HCT116 (cell line): ENCODE measurements around the gene SUPT3H. TPM values are rescaled to one million over a fixed set of nuclear protein-coding genes. Genes with fewer than 3 reads are reported as not detected.

Source experiments
- ATAC-seq: fragments of 200-7000 bp; cut with Tn5 transposase; 2 replicates; pipeline ENCODE4 v1.9.1; 2020; ENCODE audit warnings: mild to moderate bottlenecking, moderate library complexity
- BruUV-seq: library from RNA; stranded (reverse); fragments of 400-500 nt; replicated peaks from 2 replicates; lab custom pipeline; 2021; lab: Mats Ljungman, UMichigan
- CTCF ChIA-PET: fragments of 300-600 bp; sonication (Branson Sonifier 250); formaldehyde crosslinking; loops from one replicate; lab custom pipeline; 2021; ENCODE audit warnings: antibody characterized with exemption; lab: Charles Lee
- POLR2A ChIA-PET: fragments of 300-600, 350-600 bp; sonication (Branson Sonifier 250); formaldehyde crosslinking; loops from one replicate; lab custom pipeline; 2021; ENCODE audit warnings: antibody characterized with exemption; lab: Charles Lee
- RAD21 ChIA-PET, 2 experiments: fragments of 300-600 bp; sonication (Branson Sonifier 250); formaldehyde crosslinking; loops; one replicate each; lab custom pipeline; 2023; ENCODE audit warnings: low total read pairs in 2 of 2; ENCODE audit not compliant: uncharacterized antibody in 2 of 2, unreplicated experiment in 2 of 2, low non-redundant PET in 1 of 2; lab: Charles Lee
- DNase-seq: peaks from one replicate; pipeline ENCODE4 v3.0.0-alpha.2; 2010; ENCODE audit warnings: low read depth, low spot score
- H2AFZ ChIP-seq: fragments of 200-600 bp; shearing (Covaris generic), sonication (generic); 2 replicates; pipeline ENCODE4 v1.6.1; 2017; ENCODE audit warnings: low read depth, mixed run types, mixed read lengths, antibody characterized with exemption, low read length; ENCODE audit not compliant: poor library complexity, severe bottlenecking
- H3K27ac ChIP-seq: 2 replicates; pipeline ENCODE4 v1.5.1; 2012; ENCODE audit warnings: low read depth, low read length
- H3K27me3 ChIP-seq: fragments of 200-600 bp; sonication (generic); 2 replicates; pipeline ENCODE4 v1.6.1; 2016; ENCODE audit warnings: mixed run types, low read length, mixed read lengths; ENCODE audit not compliant: insufficient read depth
- H3K36me3 ChIP-seq, 2 experiments: fragments of 200-500 bp in 1 of 2; fragments of 200-600 bp in 1 of 2; sonication (Bioruptor generic) in 1 of 2; sonication (generic) in 1 of 2; 2 replicates each; pipeline versions ENCODE4 v1.5.1 to v1.6.1; 2014 to 2016; ENCODE audit warnings: low read length in 2 of 2, inconsistent platforms in 1 of 2, mixed read lengths in 1 of 2, mixed run types in 1 of 2; ENCODE audit not compliant: insufficient read depth in 2 of 2, control insufficient read depth in 1 of 2
- H3K4me1 ChIP-seq, 2 experiments: fragments of 200-600 bp in 1 of 2; sonication (generic) in 1 of 2; 2 replicates each; pipeline versions ENCODE4 v1.5.1 to v1.6.1; 2012 to 2017; ENCODE audit warnings: low read length in 2 of 2, inconsistent platforms in 1 of 2, mild to moderate bottlenecking in 1 of 2, mixed read lengths in 1 of 2, mixed run types in 1 of 2, moderate library complexity in 1 of 2; ENCODE audit not compliant: insufficient read depth in 2 of 2, control insufficient read depth in 1 of 2
- H3K4me2 ChIP-seq: fragments of 200-600 bp; sonication (generic); 2 replicates; pipeline ENCODE4 v1.6.1; 2017; ENCODE audit warnings: mixed run types, low read length, mixed read lengths
- H3K4me3 ChIP-seq, 2 experiments: fragments of 200-600 bp in 1 of 2; sonication (generic) in 1 of 2; replicated peaks in 1 of 2; 2 replicates each; pipeline ENCODE4 v1.5.1; 2011 to 2016; ENCODE audit warnings: low read length in 2 of 2, control low read depth in 1 of 2, low read depth in 1 of 2, mild to moderate bottlenecking in 1 of 2, mixed read lengths in 1 of 2, mixed run types in 1 of 2
- H3K79me2 ChIP-seq: fragments of 200-600 bp; sonication (generic); 2 replicates; pipeline ENCODE4 v1.6.1; 2017; ENCODE audit warnings: mild to moderate bottlenecking, mixed run types, low read length, moderate library complexity, mixed read lengths; ENCODE audit not compliant: insufficient read depth
- H3K9ac ChIP-seq: fragments of 200-600 bp; sonication (generic); 2 replicates; pipeline ENCODE4 v1.6.1; 2016; ENCODE audit warnings: low read length, mixed read lengths
- H3K9me2 ChIP-seq: fragments of 200-600 bp; sonication (generic), shearing (Covaris generic); 2 replicates; pipeline ENCODE4 v1.6.1; 2017; ENCODE audit warnings: mixed run types, mild to moderate bottlenecking, moderate library complexity; ENCODE audit not compliant: insufficient read depth
- H3K9me3 ChIP-seq, 2 experiments: fragments of 200-500 bp in 1 of 2; fragments of 200-600 bp in 1 of 2; sonication (Bioruptor generic) in 1 of 2; sonication (generic) in 1 of 2; 2 replicates each; pipeline ENCODE4 v1.6.1; 2014 to 2017; ENCODE audit warnings: low read length in 2 of 2, mixed read lengths in 2 of 2, inconsistent platforms in 1 of 2, low read depth in 1 of 2, mild to moderate bottlenecking in 1 of 2, mixed run types in 1 of 2, moderate library complexity in 1 of 2; ENCODE audit not compliant: control insufficient read depth in 1 of 2, insufficient read depth in 1 of 2
- H4K20me1 ChIP-seq: fragments of 200-600 bp; sonication (generic), shearing (Covaris generic); 2 replicates; pipeline ENCODE4 v1.6.1; 2017; ENCODE audit warnings: mixed run types, mild to moderate bottlenecking, moderate library complexity; ENCODE audit not compliant: insufficient read depth
- ATF3 ChIP-seq: IDR thresholded peaks from 2 replicates; pipeline ENCODE4 v1.6.1; 2012
- CBX3 ChIP-seq: IDR thresholded peaks from 2 replicates; pipeline ENCODE4 v1.6.1; 2012; ENCODE audit warnings: low read depth
- CEBPB ChIP-seq: IDR thresholded peaks from 2 replicates; pipeline ENCODE4 v1.6.1; 2012; ENCODE audit warnings: low read depth
- CTCF ChIP-seq, 3 experiments: fragments of 200-600 bp in 1 of 3; sonication (generic) in 1 of 3; IDR thresholded peaks in 2 of 3; conservative IDR thresholded peaks in 1 of 3; 2 replicates each; pipeline ENCODE4 v1.5.1; 2012 to 2017; ENCODE audit warnings: low read depth in 2 of 3, low read length in 2 of 3, antibody characterized with exemption in 1 of 3, borderline replicate concordance in 1 of 3, control low read depth in 1 of 3, mild to moderate bottlenecking in 1 of 3, mixed read lengths in 1 of 3, mixed run types in 1 of 3, moderate library complexity in 1 of 3; ENCODE audit not compliant: insufficient read depth in 1 of 3
- EGR1 ChIP-seq: IDR thresholded peaks from 2 replicates; pipeline ENCODE4 v1.6.1; 2012; ENCODE audit warnings: low read depth
- ELF1 ChIP-seq: IDR thresholded peaks from 2 replicates; pipeline ENCODE4 v1.6.1; 2012; ENCODE audit warnings: low read depth, borderline replicate concordance
- EZH2 ChIP-seq: fragments of 200-600 bp; sonication (generic); IDR thresholded peaks from 2 replicates; pipeline ENCODE4 v1.6.1; 2017; ENCODE audit warnings: antibody characterized with exemption, mixed run types
- FOSL1 ChIP-seq: IDR thresholded peaks from 2 replicates; pipeline ENCODE4 v1.6.1; 2012; ENCODE audit warnings: low read depth
- JUND ChIP-seq: IDR thresholded peaks from 2 replicates; pipeline ENCODE4 v1.6.1; 2012
- POLR2A ChIP-seq: IDR thresholded peaks from 2 replicates; pipeline ENCODE4 v1.7.0; 2011; ENCODE audit warnings: borderline replicate concordance; ENCODE audit not compliant: insufficient read depth, insufficient read length; ENCODE audit errors: extremely low read depth
- SIN3A ChIP-seq: IDR thresholded peaks from 2 replicates; pipeline ENCODE4 v1.6.1; 2012; ENCODE audit warnings: low read depth
- SP1 ChIP-seq: IDR thresholded peaks from 2 replicates; pipeline ENCODE4 v1.6.1; 2012; ENCODE audit warnings: low read depth
- SRF ChIP-seq: IDR thresholded peaks from 2 replicates; pipeline ENCODE4 v1.6.1; 2012; ENCODE audit warnings: low read depth
- TCF7L2 ChIP-seq: IDR thresholded peaks from 2 replicates; pipeline ENCODE4 v1.7.0; 2011; ENCODE audit warnings: borderline replicate concordance, inconsistent platforms; ENCODE audit not compliant: insufficient read depth, insufficient read length; ENCODE audit errors: extremely low read depth
- YY1 ChIP-seq: IDR thresholded peaks from 2 replicates; pipeline ENCODE4 v1.6.1; 2011; ENCODE audit warnings: low read length, low read depth, moderate library complexity, mild to moderate bottlenecking; ENCODE audit not compliant: insufficient replicate concordance; ENCODE audit errors: extremely low read depth
- ZFX ChIP-seq: fragments of 450-650 bp; IDR thresholded peaks from 2 replicates; pipeline ENCODE4 v1.6.1; 2017
- ZNF274 ChIP-seq: fragments of 200-500 bp; sonication (Bioruptor generic); IDR thresholded peaks from 2 replicates; pipeline ENCODE4 v1.6.1; 2014; ENCODE audit warnings: mild to moderate bottlenecking, low read depth, low read length, inconsistent platforms
- intact Hi-C: fragments of 100-400 bp; cut with micrococcal nuclease; formaldehyde crosslinking; loops from 2 replicates; pipeline ENCODE4 v1.10.0; 2022
- total RNA-seq: library from RNA; stranded (reverse); gene quantifications from one replicate; pipeline ENCODE4 v1.2.1, GENCODE V29; 2021; ENCODE audit not compliant: unreplicated experiment

The SUPT3H gene
- total RNA-seq, 1 experiment from 2014 or later = 7.4 TPM

GRCh38 chr6:44851176-44851575 lies 526.6 kb downstream of the SUPT3H start:
- RAD21 ChIA-PET = no interaction called here
- Histone ChIP-seq H3K9ac (no peak overlapping the region), H2AFZ (no peak overlapping the region), H4K20me1 (no peaks in the 10 kb centered on the region), H3K4me2 (no peak overlapping the region), H3K27me3 (no peaks in the 10 kb centered on the region), H3K4me3 (no peak overlapping the region), H3K9me3 (no peaks in the 10 kb centered on the region), H3K79me2 (no peaks in the 10 kb centered on the region), H3K4me1 (no peaks in the 10 kb centered on the region), H3K27ac (no peak overlapping the region), H3K36me3 (no peaks in the 10 kb centered on the region), H3K9me2 (no peaks in the 10 kb centered on the region)
- no TSS peak for BruUV-seq
- TF ChIP-seq POLR2A (no peak), ELF1 (no peak), CEBPB (no peak), JUND (no peak), SP1 (no peak), EGR1 (no peak), ZFX (no peak), EZH2 (no peak), SRF (no peak), FOSL1 (no peak), CBX3 (no peak), YY1 (no peak)
- intact Hi-C loops = no loop called here
- POLR2A ChIA-PET = no interaction called here
- CTCF ChIA-PET = no interaction called here
- DNase-seq (no peak), ATAC-seq (no peak)

- H3K9ac ChIP-seq = no peak overlapping the region
- no peak overlapping the region for H3K27ac ChIP-seq
- H3K4me1 ChIP-seq = no peaks in the 10 kb centered on the region
- H3K9me2 ChIP-seq = no peaks in the 10 kb centered on the region
- no TSS peak for BruUV-seq
- ATAC-seq (no peak), DNase-seq (no peak)
- H3K9me3 ChIP-seq = no peaks in the 10 kb centered on the region
- CTCF ChIA-PET = no interaction called here
- H3K4me3 ChIP-seq = no peak overlapping the region
- POLR2A ChIA-PET = no interaction called here
- H3K27me3 ChIP-seq = no peaks in the 10 kb centered on the region
- no peaks in the 10 kb centered on the region for H3K79me2 ChIP-seq
- intact Hi-C loops = no loop called here
- H4K20me1 ChIP-seq = no peaks in the 10 kb centered on the region
- no peak overlapping the region for H3K4me2 ChIP-seq
- no peak overlapping the region for H2AFZ ChIP-seq
- RAD21 ChIA-PET = no interaction called here
- no peaks in the 10 kb centered on the region for H3K36me3 ChIP-seq
- no peak for TF ChIP-seq SIN3A
- TF ChIP-seq ELF1 = no peak
- TF ChIP-seq SP1 = no peak
- TF ChIP-seq TCF7L2 = no peak
- TF ChIP-seq ZFX = no peak
- no peak for TF ChIP-seq CEBPB
- no peak for TF ChIP-seq YY1
- TF ChIP-seq ZNF274 = no peak
- no peak for TF ChIP-seq CBX3
- TF ChIP-seq CTCF (IDR thresholded peaks at IDR 0.05 in 2 of 3, conservative IDR thresholded peaks at IDR 0.05 in 1 of 3; ENCODE audit: borderline replicate concordance in 1 of 3, insufficient read depth in 1 of 3, low read depth in 2 of 3, low read length in 2 of 3) = no peak
- TF ChIP-seq POLR2A = no peak
- TF ChIP-seq FOSL1 = no peak
- TF ChIP-seq SRF = no peak
- TF ChIP-seq ATF3 = no peak
These were observed 527.4 kb downstream of the SUPT3H start for GRCh38 chr6:44850312-44850711.
